GM21529 (cell line): ENCODE results near the gene MYO9B.
"Not testable (repeated sequence)": the region's sequence is repeated elsewhere in the genome, so short reads cannot be mapped to it uniquely, and the experiment has no call there.

ENCODE experiments used
- ATAC-seq: cut with Tn5 transposase; IDR thresholded peaks from one replicate; pipeline ENCODE4 v1.9.1; 2021; ENCODE audit not compliant: unreplicated experiment

Gene MYO9B

DNA sequence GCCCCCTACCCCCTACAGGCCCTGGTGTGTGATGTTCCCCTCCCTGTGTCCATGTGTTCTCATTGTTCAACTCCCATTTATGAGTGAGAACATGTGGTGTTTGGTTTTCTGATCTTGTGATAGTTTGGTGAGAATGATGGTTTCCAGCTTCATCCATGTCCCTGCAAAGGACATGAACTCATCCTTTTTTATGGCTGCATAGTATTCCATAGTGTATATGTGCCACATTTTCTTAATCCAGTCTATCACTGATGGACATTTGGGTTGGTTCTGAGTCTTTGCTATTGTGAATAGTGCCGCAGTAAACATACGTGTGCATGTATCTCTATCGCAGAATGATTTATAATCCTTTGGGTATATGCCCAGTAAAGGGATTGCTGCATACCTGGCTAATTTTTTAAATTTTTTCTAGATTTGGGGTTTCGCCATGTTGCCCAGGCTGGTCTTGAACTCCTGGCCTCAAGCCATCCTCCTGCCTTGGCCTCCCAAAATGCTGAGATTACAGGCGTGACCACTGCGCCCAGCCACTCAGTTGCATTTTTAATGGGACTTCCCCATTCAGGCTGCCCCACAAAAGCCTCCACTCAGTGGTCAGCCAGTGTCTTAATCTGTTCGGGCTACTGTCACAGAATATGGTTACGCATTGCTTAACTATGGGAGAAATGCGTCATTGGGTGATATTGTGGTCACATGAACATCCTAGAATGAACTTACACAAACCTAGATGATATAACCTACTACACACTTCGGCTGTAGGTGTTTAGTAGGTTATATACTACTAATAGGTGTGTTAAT lies 62.7 kb downstream of the MYO9B start:
- ATAC-seq: not testable (repeated sequence)

GRCh38 chr19:17138937-17139598 lies 63.5 kb downstream of the MYO9B start:
- ATAC-seq: no peak

DNA sequence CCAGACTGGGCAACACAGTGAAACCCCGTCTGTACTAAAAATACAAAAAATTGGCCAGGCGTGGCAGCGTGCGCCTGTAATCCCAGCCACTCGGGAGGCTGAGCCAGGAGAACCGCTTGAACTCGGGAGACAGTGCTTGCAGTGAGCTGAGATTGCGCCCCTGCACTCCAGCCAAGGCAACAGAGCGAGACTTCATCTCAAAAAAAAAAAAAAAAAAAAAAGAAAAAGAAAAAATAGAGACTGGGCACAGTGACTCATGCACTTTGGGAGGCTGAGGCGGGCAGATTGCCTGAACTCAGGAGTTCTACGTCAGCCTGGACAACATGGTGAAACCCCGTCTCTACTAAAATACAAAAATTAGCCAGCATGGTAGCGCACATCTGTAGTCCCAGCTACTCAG lies 69.2 kb downstream of the MYO9B start:
- not testable (repeated sequence) for ATAC-seq

- no peak for ATAC-seq
These were observed 70.2 kb downstream of the MYO9B start for GRCh38 chr19:17145546-17146497.

GRCh38 chr19:17148130-17148529 lies 72.6 kb downstream of the MYO9B start:
- ATAC-seq: no peak

DNA sequence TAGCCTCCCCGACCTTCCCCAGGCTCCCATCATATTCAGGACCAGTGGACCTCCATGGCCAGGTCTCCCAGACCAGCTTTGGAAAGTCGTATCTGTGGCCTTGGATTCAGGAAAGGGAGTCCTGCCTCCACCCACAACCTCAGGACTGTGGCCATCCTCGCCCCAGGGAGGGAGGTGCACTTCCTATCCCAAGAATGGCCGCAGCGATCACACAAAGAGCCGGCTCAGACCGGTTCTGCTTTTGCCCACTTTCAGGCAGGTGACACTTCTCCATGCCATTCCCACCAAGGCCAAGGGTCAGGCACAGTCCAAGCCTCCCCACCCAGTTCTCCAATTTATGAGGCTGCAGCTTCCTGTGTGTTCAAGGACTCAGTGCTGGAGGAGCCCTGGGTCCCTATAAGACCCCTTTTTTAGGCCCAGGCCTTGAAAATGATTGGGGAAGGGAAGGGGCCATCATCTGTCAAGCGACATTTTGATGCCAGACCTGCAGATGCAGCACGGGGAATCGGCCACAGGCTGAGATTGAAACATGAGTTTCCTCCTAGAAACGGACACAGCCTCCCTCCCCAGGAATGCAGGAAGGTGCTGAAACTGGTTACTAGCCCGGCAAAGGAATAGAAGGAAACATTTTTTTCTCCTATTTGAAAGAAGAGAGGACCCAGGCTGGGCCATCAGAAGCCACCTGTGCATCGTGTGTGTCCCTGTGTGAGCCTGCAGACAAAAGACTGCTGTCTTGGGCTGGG lies 74.0 kb downstream of the MYO9B start:
- ATAC-seq: no peak

DNA sequence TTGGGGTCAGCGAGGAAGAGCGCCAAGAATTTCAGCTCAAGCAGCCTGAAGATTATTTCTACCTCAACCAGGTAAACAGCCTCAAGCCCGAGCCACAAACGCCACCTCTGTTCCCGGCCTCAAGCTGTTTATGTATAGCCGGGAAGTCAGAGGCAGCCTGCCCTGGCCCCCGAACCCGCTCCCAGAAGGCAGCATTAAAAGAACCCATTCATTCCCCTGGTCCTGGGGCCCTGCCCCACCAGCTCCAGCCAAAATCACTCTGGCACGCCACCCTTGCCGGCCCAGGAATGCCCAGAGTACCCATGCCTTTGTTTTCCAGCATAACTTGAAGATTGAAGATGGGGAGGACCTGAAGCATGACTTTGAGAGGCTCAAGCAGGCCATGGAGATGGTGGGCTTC lies 78.4 kb downstream of the MYO9B start:
- ATAC-seq: no peak

- ATAC-seq: no peak
These were observed 79.7 kb downstream of the MYO9B start for GRCh38 chr19:17155251-17155650.

- no peak for ATAC-seq
These were observed 80.8 kb downstream of the MYO9B start for GRCh38 chr19:17156296-17156946.

- ATAC-seq: no peak
These were observed 81.3 kb downstream of the MYO9B start for GRCh38 chr19:17156947-17157302.

- no peak for ATAC-seq
These were observed 83.0 kb downstream of the MYO9B start for GRCh38 chr19:17158584-17158983.

DNA sequence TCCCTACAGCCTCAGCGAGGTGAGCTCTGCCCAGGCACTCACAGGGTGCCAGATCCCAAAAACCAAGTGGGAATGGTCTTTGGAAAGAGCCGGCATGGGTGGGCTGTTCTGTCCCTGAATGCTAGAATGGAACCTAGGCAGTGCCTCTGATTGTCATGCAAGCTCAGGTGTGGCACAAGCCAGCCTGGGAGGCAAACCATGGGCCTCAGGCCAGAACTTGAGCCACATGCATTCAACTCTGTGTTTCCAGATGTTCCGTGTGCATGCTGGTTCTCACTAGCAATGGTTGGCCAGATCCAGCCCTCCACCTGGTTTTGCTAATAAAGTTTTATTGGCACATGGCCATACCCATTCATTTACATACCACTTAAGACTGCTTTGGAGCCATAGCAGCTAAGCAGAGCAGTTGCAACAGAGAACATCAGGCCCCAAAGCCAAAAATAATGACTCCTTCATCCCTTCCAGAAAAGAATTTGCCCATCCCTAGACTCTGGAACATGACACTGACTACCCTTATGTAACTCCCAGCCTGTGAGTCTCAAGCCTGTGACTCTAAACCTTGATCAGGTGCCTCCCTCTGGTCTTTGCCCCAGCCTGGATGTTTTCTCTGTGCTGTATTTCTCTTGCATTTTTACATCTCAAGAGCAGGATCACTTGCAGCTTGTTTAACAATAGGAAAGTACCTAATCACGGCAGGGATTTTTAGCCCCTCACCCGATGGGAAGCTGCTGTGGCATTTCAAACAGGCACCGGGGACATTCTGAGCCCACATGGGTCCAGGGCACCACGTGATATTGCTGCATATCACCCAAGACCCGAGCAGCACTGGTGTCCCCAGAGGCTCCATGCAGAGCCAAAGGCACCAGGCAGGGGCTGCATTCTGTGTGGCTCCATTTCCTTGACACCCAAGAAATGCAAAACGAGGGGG lies 84.2 kb downstream of the MYO9B start:
- ATAC-seq: no peak

- ATAC-seq: no peak
These were observed 85.3 kb downstream of the MYO9B start for GRCh38 chr19:17160908-17161307.

DNA sequence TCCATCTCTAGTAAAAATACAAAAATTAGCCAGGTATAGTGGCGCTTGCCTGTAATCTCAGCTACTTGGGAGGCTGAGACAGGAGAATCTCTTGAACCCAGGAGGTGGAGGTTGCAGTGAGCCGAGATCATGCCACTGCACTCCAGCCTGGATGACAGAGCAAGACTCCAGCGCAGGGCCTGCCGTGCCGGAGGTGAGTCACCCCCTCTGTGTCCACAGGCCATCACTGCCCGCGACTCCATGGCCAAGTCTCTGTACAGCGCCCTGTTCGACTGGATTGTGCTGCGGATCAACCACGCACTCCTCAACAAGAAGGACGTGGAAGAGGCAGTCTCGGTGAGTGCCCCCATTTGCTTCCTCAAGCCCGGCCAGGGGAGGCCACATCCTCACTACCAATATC lies 86.6 kb downstream of the MYO9B start:
- not testable (repeated sequence) for ATAC-seq

DNA sequence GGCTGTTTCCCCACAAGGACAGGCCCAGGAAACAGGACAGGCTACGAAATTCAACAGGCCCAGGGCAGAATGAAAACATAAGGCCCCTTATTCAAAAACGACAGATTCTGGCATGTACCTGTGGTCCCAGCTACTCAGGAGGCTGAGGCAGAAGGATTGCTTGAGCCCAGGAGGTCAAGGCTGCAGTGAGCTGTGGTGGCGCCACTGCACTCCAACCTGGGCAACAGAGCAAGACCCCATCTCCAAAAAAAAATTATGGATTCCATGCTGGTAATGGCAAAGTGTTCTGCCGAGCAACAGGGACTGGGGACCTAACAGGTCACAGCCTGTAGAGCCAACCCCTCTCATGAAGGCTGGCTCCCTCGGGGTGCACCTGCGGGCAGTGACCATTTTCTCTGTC lies 87.0 kb downstream of the MYO9B start:
- ATAC-seq: no peak

DNA sequence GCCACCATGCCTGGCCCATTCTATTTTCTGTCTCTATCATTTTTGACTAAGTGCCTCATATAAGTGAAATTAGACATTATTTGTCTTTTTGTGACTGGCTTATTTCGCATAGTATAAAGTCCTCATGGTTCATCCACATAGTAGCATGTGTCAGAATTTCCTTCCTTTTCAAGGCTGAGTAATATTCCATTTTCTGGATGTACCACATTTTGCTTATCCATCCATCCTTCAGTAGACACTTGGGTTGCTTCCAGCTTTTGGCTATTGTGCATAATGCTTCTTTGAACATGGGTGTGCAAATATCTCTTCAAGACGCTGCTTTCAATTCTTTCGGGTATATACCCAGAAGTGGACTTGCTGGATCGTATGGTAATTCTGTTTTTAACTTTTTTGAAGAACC lies 88.1 kb downstream of the MYO9B start:
- ATAC-seq: no peak

DNA sequence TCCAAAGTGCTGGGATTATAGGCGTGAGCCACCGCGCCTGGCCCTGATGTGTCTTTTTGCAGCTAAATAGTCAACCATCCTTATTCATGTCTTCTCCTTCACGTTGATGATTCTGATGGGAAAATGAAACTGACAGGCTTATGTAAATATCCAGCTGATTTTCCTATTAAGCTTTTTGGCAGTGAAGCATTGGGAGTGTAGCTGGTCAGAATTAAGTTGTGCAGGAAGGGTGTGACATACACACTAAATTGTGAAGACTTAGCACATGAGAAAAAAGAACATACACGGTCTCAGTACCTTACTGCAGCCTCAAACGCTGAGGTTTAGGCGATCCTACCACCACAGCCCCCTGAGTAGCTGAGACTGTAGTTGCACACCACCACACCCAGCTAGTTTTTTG lies 89.1 kb downstream of the MYO9B start:
- ATAC-seq: no peak

DNA sequence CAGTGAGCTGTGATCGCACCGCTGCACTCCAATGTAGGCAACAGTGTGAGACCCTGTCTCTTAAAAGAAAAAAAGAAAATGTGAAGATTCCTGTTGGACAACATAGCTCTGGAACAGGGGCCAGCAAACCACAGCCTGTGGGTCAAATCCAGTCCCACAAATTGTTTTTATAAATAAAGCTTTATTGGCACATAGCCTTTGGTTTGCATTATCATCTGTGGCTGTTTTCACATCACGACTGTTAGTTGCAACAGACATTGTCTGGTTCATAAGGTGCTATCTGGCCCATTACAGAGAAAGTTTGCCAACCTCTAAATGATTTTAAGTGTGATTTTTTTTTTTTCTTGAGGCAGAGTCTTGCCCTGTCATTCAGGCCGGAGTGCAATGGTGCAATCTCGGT lies 90.1 kb downstream of the MYO9B start:
- no peak for ATAC-seq

DNA sequence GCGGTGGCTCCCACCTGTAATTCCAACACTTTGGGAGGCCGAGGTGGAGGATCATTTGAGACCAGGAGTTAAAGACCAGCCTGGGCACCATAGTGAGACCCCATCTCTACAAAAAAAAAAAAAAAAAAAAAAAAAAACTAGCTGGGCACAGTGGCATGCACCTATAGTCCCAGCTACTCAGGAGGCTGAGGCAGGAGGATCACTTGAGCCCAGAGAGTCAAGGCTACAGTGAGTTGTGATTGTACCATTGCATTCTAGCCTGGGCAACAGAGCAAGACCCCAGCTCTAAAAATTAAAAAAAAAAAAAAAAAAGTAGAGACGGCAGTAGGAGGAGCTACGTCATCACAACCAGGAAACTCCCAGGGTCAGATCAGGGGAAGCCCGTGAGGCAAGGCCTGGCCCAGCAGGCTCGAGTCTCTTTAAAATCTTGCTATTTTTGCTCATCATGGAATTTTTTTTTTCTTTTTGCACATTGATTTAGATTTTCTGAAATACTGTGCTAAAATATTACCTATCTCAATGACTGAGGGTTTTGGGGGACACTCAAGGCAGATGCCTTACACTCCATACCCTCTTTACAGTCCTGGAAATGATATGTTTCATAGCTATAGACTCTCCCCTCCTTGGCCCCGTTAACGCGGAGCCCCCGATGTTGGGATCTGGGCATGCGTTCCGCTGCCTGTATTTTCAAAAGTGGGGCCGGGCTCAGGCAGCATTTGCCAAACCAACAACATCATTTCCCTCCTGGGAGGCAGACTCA lies 95.1 kb downstream of the MYO9B start:
- no peak for ATAC-seq
